Measurements from ENCODE around the gene CASP7.
"Not testable (repeated sequence)": the region's sequence is repeated elsewhere in the genome, so short reads cannot be mapped to it uniquely, and the experiment has no call there.

The CASP7 gene

GRCh38 chr10:113679463-113680189 lies at the start of gene CASP7:
Gene CASP7, plus strand, starts transcription at chr10:113679912. Its CDS starts 17,582 bp downstream, at chr10:113697494.
- DNase-seq = peak; percentile 98

DNA sequence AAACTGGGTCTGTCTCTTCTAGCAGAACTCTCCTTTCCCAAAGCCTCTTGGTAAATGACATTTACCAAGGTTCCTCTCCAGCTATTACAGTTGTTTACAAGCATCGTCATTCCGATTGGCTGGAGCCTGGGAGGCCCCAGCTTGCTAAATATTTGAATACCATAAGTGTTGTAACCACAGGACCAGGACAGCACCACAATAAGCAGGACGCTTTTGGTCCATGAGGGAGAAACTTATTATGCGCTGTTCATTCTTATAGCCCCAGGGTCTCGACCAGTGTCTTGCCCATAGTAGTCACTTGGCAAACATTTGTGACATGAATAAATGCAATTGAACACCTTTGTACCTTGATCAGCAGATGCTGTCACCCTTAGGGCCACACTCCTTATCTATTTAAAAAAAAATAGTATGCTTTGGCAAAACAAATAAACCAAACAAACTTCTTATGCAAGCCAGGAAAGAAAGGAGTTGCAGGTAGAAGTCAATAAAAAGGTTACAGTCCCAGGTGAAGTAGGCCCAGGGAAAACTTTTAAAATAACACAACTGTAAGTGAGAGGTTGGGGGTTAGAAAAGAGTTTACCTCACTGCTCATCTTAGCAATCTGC lies 48.7 kb upstream of the CASP7 start:
- DNase-seq = no peak

- DNase-seq = no peak
These were observed 47.9 kb upstream of the CASP7 start for GRCh38 chr10:113631684-113632367.

DNA sequence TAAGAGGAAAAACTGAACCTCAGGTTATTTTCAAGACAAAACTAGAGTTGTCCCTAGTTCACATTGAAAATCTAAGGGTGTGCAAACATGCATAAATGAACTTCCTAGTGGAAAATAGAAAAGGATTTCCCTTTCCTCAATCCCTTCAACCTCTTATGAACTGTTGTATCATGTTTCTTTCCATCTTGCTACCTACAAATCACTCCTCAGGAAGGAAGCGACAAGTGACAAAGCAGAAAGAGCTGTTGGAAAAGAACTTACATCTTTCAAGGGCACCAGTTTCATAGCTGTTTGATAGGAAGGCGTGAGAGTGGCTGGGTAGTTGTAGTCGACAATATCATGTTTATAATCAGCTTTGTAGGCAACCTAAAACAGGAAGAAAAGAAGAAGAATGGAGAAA lies 39.7 kb upstream of the CASP7 start:
- no peak for DNase-seq

DNA sequence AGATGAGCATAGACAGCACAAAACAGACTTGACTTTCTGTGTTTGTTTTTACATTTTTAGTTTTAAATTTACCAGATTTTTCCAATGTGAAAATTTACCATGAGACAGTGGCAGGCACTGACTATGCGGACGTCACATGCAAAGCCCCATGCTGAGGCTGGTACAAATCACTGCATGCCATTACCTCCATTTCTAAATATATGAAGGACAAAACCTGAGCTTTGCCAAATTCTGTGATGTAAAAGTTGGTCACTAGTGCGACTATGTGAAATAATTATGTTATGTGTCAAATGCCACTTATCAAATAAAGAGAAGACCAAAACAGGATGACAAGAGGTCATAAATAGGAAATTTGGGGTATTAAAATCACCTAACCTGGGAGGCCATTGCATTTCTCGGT lies 38.0 kb upstream of the CASP7 start:
- DNase-seq = no peak

DNA sequence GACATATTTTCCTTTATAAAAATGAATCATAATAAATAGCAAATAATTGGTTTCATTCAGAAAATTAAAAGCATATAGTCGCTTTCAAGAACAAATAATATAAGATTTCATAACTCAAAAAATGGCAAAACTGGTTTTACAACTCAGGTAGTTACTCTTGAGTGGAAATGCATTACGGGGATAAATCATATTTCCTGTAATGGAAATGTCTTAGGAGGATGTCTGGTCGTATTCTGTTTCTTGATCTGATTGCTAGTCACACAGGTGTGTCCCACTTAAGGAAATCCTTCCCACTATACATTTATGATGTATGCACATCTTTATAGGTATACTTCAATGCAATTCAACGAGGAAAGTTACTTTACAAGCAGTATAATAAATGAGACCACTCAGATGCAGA lies 36.5 kb upstream of the CASP7 start:
- DNase-seq = no peak

DNA sequence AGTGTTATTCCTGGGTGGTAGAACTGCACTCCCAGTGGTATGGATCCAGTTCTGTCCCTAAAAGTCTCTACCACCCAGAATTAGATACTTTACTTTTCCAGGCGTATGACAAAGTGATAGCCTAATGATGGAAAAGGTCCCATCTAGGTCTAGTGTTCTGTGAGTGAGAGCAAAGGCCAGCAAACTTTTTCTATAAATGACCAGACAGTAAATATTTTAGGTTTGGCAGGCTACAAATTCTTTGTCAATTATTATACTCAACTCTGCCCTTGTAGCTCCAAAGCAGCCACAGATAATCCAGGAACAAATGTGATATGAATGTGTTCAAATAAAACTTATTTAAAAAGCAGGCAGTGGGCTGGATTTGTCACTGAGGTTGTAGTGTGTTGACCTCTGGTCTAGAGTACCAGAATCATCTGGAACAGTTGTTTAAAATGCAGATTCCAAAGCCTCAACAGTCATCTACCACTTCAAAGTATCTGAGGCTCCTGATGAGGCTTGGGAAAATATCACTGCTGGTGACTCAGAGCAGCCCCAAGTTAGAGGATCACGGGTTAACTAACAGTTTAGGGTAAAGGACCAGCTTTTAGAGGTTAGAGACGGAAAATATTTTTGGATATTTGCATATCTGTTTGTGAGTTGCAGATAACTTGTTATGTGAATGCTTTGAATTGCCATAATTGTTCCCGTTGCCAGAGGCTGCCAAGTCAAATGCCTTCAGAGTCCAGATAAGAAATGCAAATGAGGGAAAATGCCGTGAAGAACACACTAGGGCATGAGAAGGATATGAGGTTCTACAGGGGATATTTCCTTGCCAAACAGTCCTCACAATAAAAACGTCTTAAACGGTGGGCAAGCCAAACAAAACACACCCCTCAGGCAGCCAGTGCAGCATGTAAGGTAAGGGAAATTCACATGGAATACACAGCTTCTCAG lies 35.3 kb upstream of the CASP7 start:
- no peak for DNase-seq

DNA sequence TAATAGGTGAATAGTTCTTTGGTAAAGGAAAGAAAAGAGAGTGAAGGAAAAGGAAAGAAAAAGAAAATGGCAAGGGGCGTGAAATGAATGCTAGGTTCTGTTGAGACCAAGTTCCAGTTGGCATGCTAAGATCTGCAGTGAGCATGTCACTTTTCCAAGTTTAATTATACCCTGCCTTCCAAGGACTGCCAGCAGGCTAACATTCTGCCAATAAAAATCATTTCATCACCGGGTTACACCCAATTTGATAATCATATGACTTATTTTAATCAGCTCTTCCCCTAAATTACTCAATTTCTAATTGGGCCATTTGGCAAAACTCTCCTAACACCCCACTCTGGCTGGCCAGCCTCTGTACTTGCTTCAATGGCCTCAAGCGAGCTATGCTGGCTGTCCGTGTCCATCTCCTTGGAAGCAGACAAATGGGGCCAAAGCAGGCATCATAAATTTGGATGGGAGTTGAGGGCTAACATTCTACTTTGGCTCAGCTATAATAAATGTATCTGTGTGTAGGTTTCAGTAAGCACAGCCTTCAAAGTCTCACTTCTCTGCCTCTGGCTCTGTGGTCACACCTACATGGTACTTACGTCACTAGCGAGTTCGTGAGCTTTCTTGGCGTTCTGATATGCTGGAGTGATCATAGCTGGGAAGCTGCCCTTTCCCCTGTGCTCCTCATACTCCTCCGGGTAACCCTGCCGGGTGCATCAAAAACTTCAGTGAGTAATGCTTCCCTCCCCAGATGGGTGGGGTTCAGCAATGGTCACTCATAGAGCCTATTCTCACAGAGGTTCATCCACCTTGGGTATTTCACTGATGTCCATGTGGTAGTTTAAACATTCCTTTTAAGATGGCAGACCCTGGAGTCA lies 33.1 kb upstream of the CASP7 start:
- no peak for DNase-seq

- no peak for DNase-seq
These were observed 31.9 kb upstream of the CASP7 start for GRCh38 chr10:113647812-113648211.

- DNase-seq = no peak
These were observed 31.2 kb upstream of the CASP7 start for GRCh38 chr10:113648478-113648877.

DNA sequence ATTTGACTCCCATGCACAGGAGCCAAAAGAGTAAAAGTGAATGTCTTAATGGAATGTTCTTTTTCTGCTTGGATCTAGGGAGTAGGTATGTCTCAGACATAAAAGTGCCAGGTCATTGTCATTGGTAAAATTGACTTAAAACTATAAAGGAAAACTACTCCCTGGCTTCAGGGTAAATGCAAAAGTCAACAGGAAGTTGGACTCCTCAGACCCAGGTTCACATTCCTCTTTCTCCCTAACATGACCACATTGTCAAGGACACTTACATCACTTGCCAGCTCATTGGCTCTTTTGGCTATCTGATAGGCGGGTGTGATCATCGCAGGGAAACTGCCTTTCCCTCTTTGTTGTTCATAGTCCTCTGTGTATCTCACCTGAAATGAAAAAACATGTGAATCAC lies 29.5 kb upstream of the CASP7 start:
- DNase-seq = no peak

- no peak for DNase-seq
These were observed 28.7 kb upstream of the CASP7 start for GRCh38 chr10:113651021-113651420.

DNA sequence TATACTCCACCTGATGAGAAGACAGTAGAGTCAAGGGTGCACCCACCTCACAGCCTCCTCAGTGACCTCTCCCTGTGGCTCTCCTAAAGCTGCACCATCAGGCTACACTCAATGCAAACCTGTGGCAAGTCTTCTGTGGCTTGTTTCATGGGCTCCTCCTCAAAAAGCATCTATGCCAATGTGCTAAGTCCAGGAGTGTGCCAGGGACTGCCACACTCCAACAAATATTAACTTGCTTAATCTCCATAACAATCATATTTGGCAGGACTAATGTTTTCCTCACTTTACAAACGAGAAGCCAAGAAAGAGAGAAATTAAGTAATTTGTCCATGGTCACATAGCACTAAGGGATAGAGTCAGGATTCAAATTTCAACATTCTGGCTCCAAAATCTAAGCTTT lies 27.8 kb upstream of the CASP7 start:
- no peak for DNase-seq

- DNase-seq = not testable (repeated sequence)
These were observed 27.3 kb upstream of the CASP7 start for GRCh38 chr10:113652456-113652855.

GRCh38 chr10:113656896-113657295 lies 22.8 kb upstream of the CASP7 start:
- DNase-seq = no peak

GRCh38 chr10:113657544-113657943 lies 22.2 kb upstream of the CASP7 start:
- DNase-seq = no peak

DNA sequence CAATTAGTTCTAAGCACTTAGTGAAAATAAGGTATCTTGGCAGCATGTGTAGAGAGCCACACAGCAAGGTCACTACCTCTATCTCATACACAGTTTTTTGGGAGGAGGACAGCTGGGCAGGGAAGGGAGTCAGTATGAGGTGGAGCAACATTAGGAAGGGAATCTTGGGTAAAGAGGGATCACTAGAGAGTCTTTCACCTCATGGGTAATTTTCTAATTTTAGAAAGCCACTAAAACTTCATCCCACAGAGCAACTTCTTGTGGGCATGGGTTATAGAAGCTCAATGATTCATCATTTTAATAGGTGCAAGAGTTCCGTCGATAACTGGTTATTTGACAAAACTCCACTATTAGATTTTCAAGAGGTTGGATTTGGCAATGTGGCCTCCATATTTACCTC lies 18.4 kb upstream of the CASP7 start:
- DNase-seq = no peak

- DNase-seq = no peak
These were observed 16.6 kb upstream of the CASP7 start for GRCh38 chr10:113663142-113663541.

- no peak for DNase-seq
These were observed 15.8 kb upstream of the CASP7 start, which contains the start of gene NRAP for GRCh38 chr10:113663908-113664307. Gene NRAP, minus strand, starts transcription at chr10:113664041. Its CDS starts 159 bp downstream, at chr10:113663882.

DNA sequence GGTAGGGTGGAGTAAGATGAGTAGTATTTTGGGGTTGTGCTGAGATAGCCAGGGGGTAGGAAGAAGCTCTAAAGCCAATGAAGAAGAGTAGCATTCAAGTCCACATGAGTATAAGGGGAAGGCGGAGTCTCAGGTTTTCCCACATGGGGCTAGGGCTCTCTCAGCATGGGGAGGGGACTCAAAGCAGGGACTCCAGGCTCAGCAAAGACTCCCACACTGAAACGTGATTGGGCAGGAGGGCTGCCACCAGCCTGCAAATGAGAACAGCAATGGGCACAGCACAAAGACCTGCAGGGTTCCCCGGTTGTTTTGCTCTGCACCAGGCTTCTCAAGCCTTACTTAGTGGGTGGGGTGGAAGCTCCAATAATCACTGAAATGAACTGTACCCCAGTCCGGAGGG lies 14.4 kb upstream of the CASP7 start:
- no peak for DNase-seq

GRCh38 chr10:113665806-113666354 lies 13.8 kb upstream of the CASP7 start:
- DNase-seq = peak; percentile 47
